Measurements from ENCODE around the gene BTBD9.

GRCh38 chr6:38583523-38583922 lies 56.2 kb downstream of the BTBD9 start:
- no peak for TF ChIP-seq POLR2A (IDR thresholded peaks at IDR 0.05; ENCODE audit: low read depth, low read length)
- no peak for TF ChIP-seq CTCF (IDR thresholded peaks at IDR 0.05; ENCODE audit: extremely low read depth in 1 of 2, insufficient read depth in 1 of 2, low read depth in 1 of 2, low read length in 2 of 2)
- TF ChIP-seq POLR2AphosphoS5 (IDR thresholded peaks at IDR 0.05; ENCODE audit: insufficient read depth, low read depth, low read length), result no peak
- no peak for TF ChIP-seq JUN (IDR thresholded peaks at IDR 0.05; ENCODE audit: borderline replicate concordance, insufficient read depth, insufficient read length, low read depth)
- no peak for TF ChIP-seq EZH2 (IDR thresholded peaks at IDR 0.05; ENCODE audit: borderline replicate concordance, low read depth, low read length, severe bottlenecking)
- TF ChIP-seq MAX (IDR thresholded peaks at IDR 0.05; ENCODE audit: insufficient read depth, insufficient read length), result no peak
- no peak for TF ChIP-seq MYC (IDR thresholded peaks at IDR 0.05; ENCODE audit: low read depth, low read length)
- no peak for TF ChIP-seq FOS (IDR thresholded peaks at IDR 0.05; ENCODE audit: borderline replicate concordance, insufficient read depth, low read length)

Data from endothelial cell of umbilical vein (primary cell).